Myocyte (in vitro differentiated cells): Measurements from ENCODE around the gene PDE4B. TPM values are rescaled to one million over a fixed set of nuclear protein-coding genes. Genes with fewer than 3 reads are reported as not detected.
A peak's percentile ranks its signal among the peaks of the same experiment; 100 is the strongest.
"Not testable (repeated sequence)": the region's sequence is repeated elsewhere in the genome, so short reads cannot be mapped to it uniquely, and the experiment has no call there.

Source experiments
- DNase-seq: peaks from one replicate; pipeline ENCODE4 v3.0.0-alpha.2; 2012; ENCODE audit warnings: low read depth
- total RNA-seq: library from RNA; depleted of rRNA; stranded (reverse); fragments of >200 nt; gene quantifications from 2 replicates; pipeline ENCODE4 v1.2.3, GENCODE V29; 2014

PDE4B gene
- total RNA-seq, 1 donor from 2014 or later: 29.5 TPM

- peak; percentile 42 for DNase-seq
These were observed 509.6 kb downstream of the PDE4B start for GRCh38 chr1:66302184-66302742.

- DNase-seq: no peak
These were observed 510.1 kb downstream of the PDE4B start for GRCh38 chr1:66302815-66303214.

GRCh38 chr1:66303646-66304045, 511.0 kb downstream of the PDE4B start:
- DNase-seq: peak; percentile 72

GRCh38 chr1:66304128-66304527, 511.4 kb downstream of the PDE4B start:
- DNase-seq: no peak

GRCh38 chr1:66305927-66306326, 513.2 kb downstream of the PDE4B start:
- no peak for DNase-seq

GRCh38 chr1:66309006-66309741, 516.5 kb downstream of the PDE4B start:
- DNase-seq: no peak

GRCh38 chr1:66311092-66311491, 518.4 kb downstream of the PDE4B start:
- DNase-seq: no peak

- no peak for DNase-seq
These were observed 518.9 kb downstream of the PDE4B start for GRCh38 chr1:66311628-66312027.

GRCh38 chr1:66312271-66312990, 519.7 kb downstream of the PDE4B start:
- no peak for DNase-seq

- DNase-seq: no peak
These were observed 520.7 kb downstream of the PDE4B start for GRCh38 chr1:66313429-66313828.

- no peak for DNase-seq
These were observed 523.0 kb downstream of the PDE4B start for GRCh38 chr1:66315671-66316070.

GRCh38 chr1:66316464-66317247, 524.0 kb downstream of the PDE4B start:
- no peak for DNase-seq

GRCh38 chr1:66317248-66317515, 524.5 kb downstream of the PDE4B start:
- DNase-seq: no peak

- DNase-seq: no peak
These were observed 527.5 kb downstream of the PDE4B start for GRCh38 chr1:66320231-66320630.

GRCh38 chr1:66322462-66322861, 529.8 kb downstream of the PDE4B start:
- DNase-seq: not testable (repeated sequence)

GRCh38 chr1:66323958-66324625, 531.4 kb downstream of the PDE4B start:
- no peak for DNase-seq

GRCh38 chr1:66325594-66326380, 533.1 kb downstream of the PDE4B start:
- DNase-seq: no peak

- DNase-seq: peak; percentile 23
These were observed 534.2 kb downstream of the PDE4B start for GRCh38 chr1:66326867-66327266.

- no peak for DNase-seq
These were observed 534.9 kb downstream of the PDE4B start for GRCh38 chr1:66327588-66327987.

- no peak for DNase-seq
These were observed 536.2 kb downstream of the PDE4B start for GRCh38 chr1:66328896-66329295.
